ENCODE results near the gene EIF4G2.

The EIF4G2 gene

DNA sequence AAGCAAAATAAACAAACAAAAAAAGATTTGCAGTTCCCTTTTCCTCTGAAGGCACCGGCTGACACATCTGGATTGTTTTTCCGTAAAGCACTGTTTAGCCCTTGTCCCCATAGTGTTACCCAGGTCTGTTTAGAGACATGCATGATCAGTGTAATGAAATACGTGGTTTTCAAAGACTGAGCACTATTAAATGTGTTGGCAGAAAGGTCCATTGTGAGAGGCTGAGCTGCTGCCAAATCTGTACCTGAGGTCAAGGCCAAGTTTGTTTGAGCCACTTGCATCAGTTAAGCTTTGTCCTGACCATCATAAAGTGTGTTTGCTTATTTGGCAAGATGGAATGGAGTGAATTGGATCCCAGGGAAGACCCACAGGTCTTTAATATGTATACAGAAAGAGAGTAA is 31.3 kb downstream of the EIF4G2 start:
- no peak for DNase-seq (ENCODE audit: low read depth in 3 of 3, low spot score in 1 of 3)

- no peak for DNase-seq (ENCODE audit: low read depth in 3 of 3, low spot score in 1 of 3)
Observed at GRCh38 chr11:10774811-10775210, 33.9 kb downstream of the EIF4G2 start.

GRCh38 chr11:10771457-10771856 is 37.3 kb downstream of the EIF4G2 start:
- DNase-seq (ENCODE audit: low read depth in 3 of 3, low spot score in 1 of 3): no peak

DNA sequence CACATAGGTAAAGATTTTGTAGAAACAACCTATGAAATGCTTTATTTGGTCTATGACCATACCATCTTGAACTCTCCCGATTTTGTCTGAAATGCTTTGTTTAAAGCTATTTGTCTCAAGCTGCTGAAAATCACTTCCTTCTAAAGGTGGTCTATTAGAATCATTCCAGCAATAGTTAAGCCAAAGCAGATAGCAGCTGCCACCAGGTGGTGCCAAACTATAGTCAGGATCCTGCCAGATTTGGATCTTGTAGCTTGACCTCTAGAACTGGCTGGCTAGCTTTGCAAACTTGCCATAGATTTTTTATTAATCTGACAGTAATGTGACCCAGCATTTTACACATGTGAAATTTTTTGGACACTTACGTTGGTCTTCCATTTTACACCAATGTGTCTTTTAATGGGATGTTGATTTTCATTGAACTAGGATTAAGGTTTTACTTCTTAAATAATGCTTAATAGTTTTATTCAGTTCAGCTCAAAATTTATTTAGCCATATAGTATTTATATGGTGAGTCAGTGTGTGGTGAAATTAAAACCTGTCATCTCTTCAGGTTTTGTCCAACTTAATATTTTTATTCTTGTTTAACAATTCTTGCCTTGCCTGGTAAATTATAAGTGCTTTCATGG is 38.0 kb downstream of the EIF4G2 start:
- DNase-seq (ENCODE audit: low read depth in 3 of 3, low spot score in 1 of 3): no peak

DNA sequence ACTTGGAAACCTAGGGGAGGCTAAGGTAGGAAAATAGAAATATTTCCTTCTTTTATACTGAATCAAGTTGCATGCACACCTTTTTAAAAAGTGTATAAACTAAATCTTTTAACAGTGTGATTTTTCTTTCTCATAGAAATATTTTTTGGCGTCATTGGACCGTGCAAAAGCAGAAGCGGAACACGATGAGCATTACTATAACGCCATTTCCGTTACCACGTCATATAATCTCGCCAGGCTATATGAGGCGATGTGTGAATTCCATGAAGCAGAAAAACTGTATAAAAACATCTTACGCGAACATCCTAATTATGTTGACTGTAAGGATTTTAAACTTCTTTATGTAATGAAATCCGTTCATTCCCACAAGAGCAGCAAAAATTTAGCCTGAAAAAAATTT is 44.3 kb downstream of the EIF4G2 start:
- no peak for DNase-seq (ENCODE audit: low read depth in 3 of 3, low spot score in 1 of 3)

GRCh38 chr11:10763766-10764165 is 45.0 kb downstream of the EIF4G2 start:
- no peak for DNase-seq (ENCODE audit: low read depth in 3 of 3, low spot score in 1 of 3)

DNA sequence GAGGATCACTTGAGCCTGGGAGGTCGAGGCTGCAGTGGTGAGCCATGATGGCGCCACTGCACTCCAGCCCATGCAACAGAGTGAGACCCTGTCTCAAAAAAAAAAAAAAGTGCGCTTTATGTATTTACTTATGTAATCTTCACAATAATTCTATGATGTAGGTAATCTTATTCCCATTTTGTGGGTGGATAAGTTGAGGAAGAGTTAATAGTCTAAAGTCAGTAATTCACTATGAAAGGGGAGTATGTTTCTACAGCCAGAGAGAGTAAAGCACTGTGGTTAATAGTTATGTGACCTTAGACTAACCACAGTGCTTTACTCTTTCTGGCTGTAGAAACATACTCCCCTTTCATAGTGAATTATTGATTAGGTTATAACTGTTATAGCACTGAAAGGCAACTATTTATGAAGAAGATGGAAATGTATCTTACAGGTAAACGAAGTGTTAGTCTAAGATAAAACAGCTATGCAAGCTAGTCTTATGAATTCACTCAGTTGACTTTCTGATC is 45.8 kb downstream of the EIF4G2 start:
- DNase-seq (ENCODE audit: low read depth in 3 of 3, low spot score in 1 of 3): no peak

DNA sequence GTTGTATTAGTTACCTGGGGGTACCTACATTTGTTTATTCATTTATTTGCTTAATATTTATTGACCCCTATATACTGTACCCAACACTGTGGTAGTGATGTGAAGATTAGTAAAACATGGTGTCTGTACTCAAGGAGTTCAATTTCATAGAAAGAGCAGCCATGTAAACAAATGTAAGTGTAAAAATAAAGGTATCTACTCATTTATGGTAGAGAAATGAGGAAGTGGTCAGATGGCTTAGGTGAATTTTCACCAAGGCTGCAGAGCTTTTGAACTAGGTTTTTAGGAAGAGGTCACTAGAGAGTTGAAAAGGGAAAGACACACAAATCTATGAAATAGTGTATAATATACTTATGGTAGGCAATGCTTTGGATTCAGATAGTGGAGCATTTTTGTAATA is 46.5 kb downstream of the EIF4G2 start:
- no peak for DNase-seq (ENCODE audit: low read depth in 3 of 3, low spot score in 1 of 3)

- DNase-seq (ENCODE audit: low read depth in 3 of 3, low spot score in 1 of 3): no peak
Observed at GRCh38 chr11:10761085-10761698, 47.5 kb downstream of the EIF4G2 start.

DNA sequence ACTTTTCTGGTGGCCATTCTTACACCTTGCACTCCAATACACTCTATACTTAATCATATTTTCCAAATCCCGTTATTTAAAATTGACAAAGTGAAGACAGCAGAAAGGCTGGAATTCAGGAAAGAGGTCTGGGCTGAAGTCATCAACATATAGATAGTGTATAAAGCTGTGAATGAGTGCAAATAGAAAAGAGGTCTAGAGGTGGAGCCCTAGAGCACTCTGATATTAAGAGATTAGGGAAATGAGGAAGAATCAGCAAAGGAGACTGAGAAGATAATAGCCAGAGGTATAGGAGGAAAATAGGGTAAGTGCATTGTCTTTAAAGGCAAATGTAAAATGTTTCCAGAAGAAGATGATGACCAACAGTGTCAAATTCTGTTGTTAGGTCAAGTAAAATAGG is 49.8 kb downstream of the EIF4G2 start:
- no peak for DNase-seq (ENCODE audit: low read depth in 3 of 3, low spot score in 1 of 3)

DNA sequence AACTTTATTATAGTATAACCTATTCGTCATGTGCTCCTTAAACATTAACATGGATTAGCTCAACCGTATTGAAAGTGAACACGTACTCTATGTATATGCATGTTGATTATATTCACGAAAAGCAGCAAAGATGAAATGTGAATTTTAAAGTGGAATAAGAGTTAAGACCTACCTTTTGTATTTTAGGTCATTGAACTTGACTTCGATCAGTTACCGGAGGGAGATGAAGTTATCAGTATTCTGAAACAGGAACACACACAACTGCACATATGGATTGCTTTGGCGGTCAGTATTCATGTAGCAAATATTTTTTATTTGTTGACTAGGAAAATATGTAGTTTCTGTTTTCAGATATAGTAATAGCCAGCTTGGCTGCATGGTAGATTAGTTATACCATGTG is 56.2 kb downstream of the EIF4G2 start:
- no peak for DNase-seq (ENCODE audit: low read depth in 3 of 3, low spot score in 1 of 3)

DNA sequence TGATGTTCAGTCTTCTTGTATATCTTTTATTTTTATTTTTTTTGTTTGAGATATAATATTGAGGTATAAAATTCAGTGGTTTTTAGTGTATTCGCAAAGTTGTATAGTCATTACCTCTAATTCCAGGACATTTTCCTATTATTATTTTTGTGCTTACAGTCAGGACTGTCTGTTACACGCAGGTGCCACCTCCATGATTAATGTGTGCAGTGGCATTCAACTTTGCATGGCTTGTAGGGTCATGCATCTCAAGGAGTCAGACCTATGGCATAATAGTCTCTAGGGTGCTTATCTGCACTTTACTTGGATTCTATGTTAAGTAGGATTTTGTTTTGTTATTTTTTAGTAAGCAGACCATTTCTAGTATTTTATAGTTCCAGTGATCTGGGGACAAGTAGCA is 56.7 kb downstream of the EIF4G2 start:
- DNase-seq (ENCODE audit: low read depth in 3 of 3, low spot score in 1 of 3): no peak

DNA sequence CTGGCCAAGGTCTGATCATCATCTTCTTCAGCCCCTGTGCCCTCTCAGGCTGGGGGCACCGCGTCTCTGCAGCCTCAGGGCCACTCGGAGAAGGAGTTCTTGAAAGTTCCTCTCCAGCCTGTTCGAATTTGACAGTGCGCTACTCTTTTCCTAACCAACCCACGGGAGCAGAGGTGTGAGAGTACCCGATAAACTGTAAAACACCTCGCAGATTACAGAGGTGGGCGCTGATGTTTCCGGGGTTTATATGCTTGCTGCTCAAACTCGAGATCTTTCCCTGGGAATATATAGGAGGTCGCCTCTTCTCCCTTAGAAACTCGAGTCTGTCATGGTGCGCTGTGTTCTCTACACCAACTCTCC is 57.2 kb downstream of the EIF4G2 start:
- no peak for DNase-seq (ENCODE audit: low read depth in 3 of 3, low spot score in 1 of 3)

- peak; percentile 74 to 84 (median 75) for DNase-seq (ENCODE audit: low read depth in 3 of 3, low spot score in 1 of 3)
Observed at GRCh38 chr11:10750838-10751580, 57.7 kb downstream of the EIF4G2 start, which contains the start of gene CTR9. CTR9 (plus strand) TSS chr11:10751246; CDS start chr11:10751413, 167 bp downstream.

- DNase-seq (ENCODE audit: low read depth in 3 of 3, low spot score in 1 of 3): no peak
Observed at GRCh38 chr11:10749476-10749875, 59.2 kb downstream of the EIF4G2 start.

DNA sequence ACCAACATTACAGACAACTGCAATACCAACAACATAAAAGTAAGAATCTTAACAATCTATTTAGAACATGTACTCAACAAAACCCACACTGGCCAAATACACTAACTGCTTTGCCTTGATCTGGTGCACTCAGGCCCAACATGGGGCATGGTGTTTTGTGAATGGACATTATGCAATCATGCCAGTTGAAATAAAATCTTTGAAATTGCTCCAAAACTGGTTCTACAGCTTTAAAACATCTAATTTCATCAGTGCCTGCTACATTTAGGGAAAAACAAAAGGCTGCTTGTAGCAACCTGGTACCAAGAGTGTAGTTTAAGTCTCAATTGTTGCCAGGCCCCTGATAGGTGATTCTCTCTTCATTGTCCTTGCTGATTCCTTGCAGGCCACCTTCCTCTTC is 61.0 kb downstream of the EIF4G2 start:
- no peak for DNase-seq (ENCODE audit: low read depth in 3 of 3, low spot score in 1 of 3)

Measured in stimulated activated CD4-positive, alpha-beta T cell treated with anti-CD3 and anti-CD28 coated beads, TNF-alpha, amount 100 ng/mL, for 1 hour (primary cell).